ENCODE measurements around the gene AMH. TPM values are rescaled to one million over a fixed set of nuclear protein-coding genes. Genes with fewer than 3 reads are reported as not detected.
A peak's percentile ranks its signal among the peaks of the same experiment; 100 is the strongest.

AMH gene
- total and polyA plus RNA-seq, 2 of the 13 experiments (the other 11 are each of a cell fraction or from before 2014, with no cell fraction given), result 0.03 to 0.18 TPM

GRCh38 chr19:2288338-2288817 lies 39.3 kb downstream of the AMH start (continued):
- no peak for TF ChIP-seq HNF1A (IDR thresholded peaks at IDR 0.05; ENCODE audit: low read depth)
- TF ChIP-seq HNF1A (CRISPR knock-in tag; IDR thresholded peaks at IDR 0.05; ENCODE audit: borderline replicate concordance), result no peak
- TF ChIP-seq ZFYVE20 (CRISPR knock-in tag; IDR thresholded peaks at IDR 0.05; ENCODE audit: borderline replicate concordance, low read depth), result no peak
- TF ChIP-seq ZNF232 (CRISPR knock-in tag; IDR thresholded peaks at IDR 0.05; ENCODE audit: borderline replicate concordance), result 0 out of 2 replicates have a peak, but pooled peaks have one; percentile 21
- no peak for TF ChIP-seq ZNF30 (CRISPR knock-in tag; IDR thresholded peaks at IDR 0.05)
- TF ChIP-seq NAIF1 (CRISPR knock-in tag; IDR thresholded peaks at IDR 0.05; ENCODE audit: borderline replicate concordance), result no peak
- TF ChIP-seq SCMH1 (CRISPR knock-in tag; IDR thresholded peaks at IDR 0.05; ENCODE audit: borderline replicate concordance), result no peak
- TF ChIP-seq XRCC5 (optimal IDR thresholded peaks at IDR 0.05; ENCODE audit: low read length), result peak; percentile 38
- TF ChIP-seq ZNF558 (CRISPR knock-in tag; IDR thresholded peaks at IDR 0.05; ENCODE audit: borderline replicate concordance), result no peak
- peak; percentile 79 for TF ChIP-seq ZNF263 (CRISPR knock-in tag; IDR thresholded peaks at IDR 0.05)
- no peak for TF ChIP-seq ZBTB40 (IDR thresholded peaks at IDR 0.05)
- no peak for TF ChIP-seq ZBTB40 (CRISPR knock-in tag; IDR thresholded peaks at IDR 0.05)
- no peak for TF ChIP-seq ZNF644 (CRISPR knock-in tag; IDR thresholded peaks at IDR 0.05; ENCODE audit: low read depth)
- TF ChIP-seq CEBPZ (IDR thresholded peaks at IDR 0.05; ENCODE audit: low read length), result no peak

All from HepG2 (cell line).